Ascending aorta (tissue), 2 donors: ENCODE results near the gene SERPINA1. TPM values are rescaled to one million over a fixed set of nuclear protein-coding genes. Genes with fewer than 3 reads are reported as not detected.
"Not testable (repeated sequence)": the region's sequence is repeated elsewhere in the genome, so short reads cannot be mapped to it uniquely, and the experiment has no call there.

Source experiments
- DNase-seq, 2 donors: peaks; one replicate each; pipeline ENCODE4 v3.0.0-alpha.2; 2019; ENCODE audit warnings: low spot score in 2 of 2
- H3K27ac ChIP-seq, 2 donors: fragments of 200-600 bp; sonication (generic); one replicate each; pipeline ENCODE4 v1.5.1; 2016 to 2017; ENCODE audit warnings: mild to moderate bottlenecking in 1 of 2
- H3K27me3 ChIP-seq: fragments of 200-600 bp; sonication (generic); one replicate; pipeline ENCODE4 v1.5.1; 2017
- H3K36me3 ChIP-seq, 2 donors: fragments of 200-600 bp; sonication (generic); one replicate each; pipeline ENCODE4 v1.5.1; 2016
- H3K4me1 ChIP-seq, 2 donors: fragments of 200-600 bp; sonication (generic); one replicate each; pipeline ENCODE4 v1.5.1; 2016 to 2017; ENCODE audit warnings: mild to moderate bottlenecking in 1 of 2
- H3K4me3 ChIP-seq, 2 donors: fragments of 200-600 bp; sonication (generic); one replicate each; pipeline ENCODE4 v1.5.1; 2016 to 2017; ENCODE audit warnings: mild to moderate bottlenecking in 1 of 2
- H3K9me3 ChIP-seq, 2 donors: fragments of 200-600 bp; sonication (generic); one replicate each; pipeline ENCODE4 v1.5.1; 2016
- intact Hi-C: fragments of 100-400 bp; cut with DNase I; formaldehyde crosslinking; loops from one replicate; pipeline ENCODE4 v1.15.1; 2023
- total RNA-seq: library from RNA; depleted of rRNA; stranded (reverse); fragments of >200 nt; gene quantifications from one replicate; pipeline ENCODE4 v1.1.0, GENCODE V29; 2016
- TF ChIP-seq, protein P1 (sequence below), 3 experiments: fragments of 200-600 bp in 2 of 3; fragments of 450-650 bp in 1 of 3; sonication (generic) in 2 of 3; IDR thresholded peaks; one replicate each; pipeline ENCODE4 v1.5.1; 2016 to 2019; ENCODE audit warnings: antibody characterized with exemption in 3 of 3, mild to moderate bottlenecking in 1 of 3, moderate library complexity in 1 of 3

The SERPINA1 gene
- total RNA-seq, 1 donor from 2014 or later: 34.3 TPM

GRCh38 chr14:94357166-94357565, 31.2 kb downstream of the SERPINA1 start:
- Histone ChIP-seq H3K4me3 (no peak overlapping the region), H3K4me1 (no peaks in the 10 kb centered on the region), H3K27me3 (no peaks in the 10 kb centered on the region), H3K36me3 (no peaks in the 10 kb centered on the region), H3K9me3 (no peaks in the 10 kb centered on the region), H3K27ac (no peak overlapping the region)
- intact Hi-C loops: no loop called here
- DNase-seq: no peak
- TF ChIP-seq, protein P1, sequence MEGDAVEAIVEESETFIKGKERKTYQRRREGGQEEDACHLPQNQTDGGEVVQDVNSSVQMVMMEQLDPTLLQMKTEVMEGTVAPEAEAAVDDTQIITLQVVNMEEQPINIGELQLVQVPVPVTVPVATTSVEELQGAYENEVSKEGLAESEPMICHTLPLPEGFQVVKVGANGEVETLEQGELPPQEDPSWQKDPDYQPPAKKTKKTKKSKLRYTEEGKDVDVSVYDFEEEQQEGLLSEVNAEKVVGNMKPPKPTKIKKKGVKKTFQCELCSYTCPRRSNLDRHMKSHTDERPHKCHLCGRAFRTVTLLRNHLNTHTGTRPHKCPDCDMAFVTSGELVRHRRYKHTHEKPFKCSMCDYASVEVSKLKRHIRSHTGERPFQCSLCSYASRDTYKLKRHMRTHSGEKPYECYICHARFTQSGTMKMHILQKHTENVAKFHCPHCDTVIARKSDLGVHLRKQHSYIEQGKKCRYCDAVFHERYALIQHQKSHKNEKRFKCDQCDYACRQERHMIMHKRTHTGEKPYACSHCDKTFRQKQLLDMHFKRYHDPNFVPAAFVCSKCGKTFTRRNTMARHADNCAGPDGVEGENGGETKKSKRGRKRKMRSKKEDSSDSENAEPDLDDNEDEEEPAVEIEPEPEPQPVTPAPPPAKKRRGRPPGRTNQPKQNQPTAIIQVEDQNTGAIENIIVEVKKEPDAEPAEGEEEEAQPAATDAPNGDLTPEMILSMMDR (IDR thresholded peaks at IDR 0.05): no peak

- intact Hi-C loops: no loop called here
- H3K36me3 ChIP-seq: no peaks in the 10 kb centered on the region
- DNase-seq: no peak
- H3K27me3 ChIP-seq: no peaks in the 10 kb centered on the region
- no peaks in the 10 kb centered on the region for H3K9me3 ChIP-seq
- TF ChIP-seq, protein P1 (IDR thresholded peaks at IDR 0.05): no peak
- H3K27ac ChIP-seq: no peak overlapping the region
- no peak overlapping the region for H3K4me3 ChIP-seq
- H3K4me1 ChIP-seq: no peaks in the 10 kb centered on the region
Measured at GRCh38 chr14:94356379-94357056, 31.9 kb downstream of the SERPINA1 start.

DNA sequence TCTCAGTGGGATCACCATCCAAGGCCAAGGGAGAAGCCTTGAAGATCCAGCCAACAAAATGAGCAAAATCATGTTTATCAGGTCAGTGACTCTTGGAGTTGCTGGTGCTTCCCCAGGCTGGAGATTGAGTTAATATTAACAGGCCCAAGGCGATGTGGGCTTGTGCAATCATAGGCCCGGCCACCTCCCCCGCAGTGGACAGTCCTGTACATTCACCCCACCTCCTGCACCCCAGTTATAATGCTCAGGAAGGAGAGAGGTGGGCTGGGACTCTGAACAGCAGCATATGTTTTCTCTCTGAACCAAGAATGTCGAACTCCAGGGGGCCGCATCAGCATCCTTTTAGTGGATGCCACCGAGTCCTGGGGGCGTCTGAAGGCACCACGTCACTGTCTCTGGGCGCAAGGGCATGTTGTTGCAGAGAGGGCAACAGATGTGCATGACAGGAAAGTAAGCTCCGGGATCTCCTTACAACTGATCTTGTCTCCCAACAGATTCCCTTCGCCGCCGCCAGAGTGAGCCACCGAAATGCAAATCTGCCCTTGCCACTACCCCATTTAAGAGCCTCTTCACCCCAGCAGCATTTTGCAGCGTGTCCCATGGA, 33.1 kb downstream of the SERPINA1 start:
- Histone ChIP-seq H3K27me3 (no peaks in the 10 kb centered on the region), H3K9me3 (no peaks in the 10 kb centered on the region), H3K36me3 (no peaks in the 10 kb centered on the region), H3K4me3 (no peak overlapping the region), H3K4me1 (no peaks in the 10 kb centered on the region), H3K27ac (no peak overlapping the region)
- intact Hi-C loops: loop anchor here (2.0 kb wide), 1 partner anchor 132 kb away; no protein-coding TSS in a partner anchor
- DNase-seq: peak in 1 of 2 donors; percentile 67
- TF ChIP-seq, protein P1 (IDR thresholded peaks at IDR 0.05): peak in 1 of 3 experiments; percentile 34

GRCh38 chr14:94354638-94355185, 33.7 kb downstream of the SERPINA1 start:
- H3K4me3 ChIP-seq: no peak overlapping the region
- H3K4me1 ChIP-seq: no peaks in the 10 kb centered on the region
- TF ChIP-seq, protein P1 (IDR thresholded peaks at IDR 0.05): no peak
- no peaks in the 10 kb centered on the region for H3K27me3 ChIP-seq
- DNase-seq: no peak
- H3K9me3 ChIP-seq: no peaks in the 10 kb centered on the region
- no peak overlapping the region for H3K27ac ChIP-seq
- intact Hi-C loops: loop anchor here (2.0 kb wide), 1 partner anchor 132 kb away; no protein-coding TSS in a partner anchor
- no peaks in the 10 kb centered on the region for H3K36me3 ChIP-seq

- H3K27ac ChIP-seq, H3K4me3 ChIP-seq, H3K4me1 ChIP-seq, H3K27me3 ChIP-seq, H3K9me3 ChIP-seq, H3K36me3 ChIP-seq, DNase-seq: not testable (repeated sequence)
- intact Hi-C loops: loop anchor here (2.0 kb wide), 1 partner anchor 133 kb away; no protein-coding TSS in a partner anchor
Measured at GRCh38 chr14:94354190-94354589, 34.2 kb downstream of the SERPINA1 start.

GRCh38 chr14:94349276-94349675, 39.1 kb downstream of the SERPINA1 start:
- Histone ChIP-seq H3K27me3 (no peaks in the 10 kb centered on the region), H3K4me3 (no peak overlapping the region), H3K9me3 (no peaks in the 10 kb centered on the region), H3K27ac (no peak overlapping the region), H3K4me1 (no peaks in the 10 kb centered on the region), H3K36me3 (no peaks in the 10 kb centered on the region)
- intact Hi-C loops: no loop called here
- no peak for DNase-seq
- TF ChIP-seq, protein P1 (IDR thresholded peaks at IDR 0.05): no peak
